ENCODE measurements around the gene GYS1. TPM values are rescaled to one million over a fixed set of nuclear protein-coding genes. Genes with fewer than 3 reads are reported as not detected.
A peak's percentile ranks its signal among the peaks of the same experiment; 100 is the strongest.
"Not testable (repeated sequence)": the region's sequence is repeated elsewhere in the genome, so short reads cannot be mapped to it uniquely, and the experiment has no call there.

GYS1 gene
- total RNA-seq, 4 donors from 2014 or later, result 33.3 to 39.3 (median 37.3) TPM

DNA sequence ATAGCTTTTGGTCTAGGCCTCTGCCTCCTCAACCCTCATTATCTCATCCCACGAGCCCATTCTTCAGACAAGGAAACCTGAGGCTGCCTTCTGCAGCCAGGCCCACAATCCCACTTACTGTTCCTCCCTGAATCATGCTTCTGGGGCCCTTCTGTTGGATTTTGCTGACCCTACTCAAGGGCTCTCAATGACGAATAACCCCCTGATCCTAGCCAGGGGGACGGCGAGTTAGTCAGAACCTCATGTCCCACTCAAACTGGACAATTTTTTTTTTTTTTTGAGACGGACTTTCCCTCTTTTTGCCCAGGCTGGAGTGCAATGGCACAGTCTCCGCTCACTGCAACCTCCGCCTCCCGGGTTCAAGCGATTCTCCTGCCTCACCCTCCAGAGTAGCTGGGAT is 29.0 kb upstream of the GYS1 start:
- intact Hi-C loops (cut with DNase I), result no loop called here
- TF ChIP-seq, protein P1, sequence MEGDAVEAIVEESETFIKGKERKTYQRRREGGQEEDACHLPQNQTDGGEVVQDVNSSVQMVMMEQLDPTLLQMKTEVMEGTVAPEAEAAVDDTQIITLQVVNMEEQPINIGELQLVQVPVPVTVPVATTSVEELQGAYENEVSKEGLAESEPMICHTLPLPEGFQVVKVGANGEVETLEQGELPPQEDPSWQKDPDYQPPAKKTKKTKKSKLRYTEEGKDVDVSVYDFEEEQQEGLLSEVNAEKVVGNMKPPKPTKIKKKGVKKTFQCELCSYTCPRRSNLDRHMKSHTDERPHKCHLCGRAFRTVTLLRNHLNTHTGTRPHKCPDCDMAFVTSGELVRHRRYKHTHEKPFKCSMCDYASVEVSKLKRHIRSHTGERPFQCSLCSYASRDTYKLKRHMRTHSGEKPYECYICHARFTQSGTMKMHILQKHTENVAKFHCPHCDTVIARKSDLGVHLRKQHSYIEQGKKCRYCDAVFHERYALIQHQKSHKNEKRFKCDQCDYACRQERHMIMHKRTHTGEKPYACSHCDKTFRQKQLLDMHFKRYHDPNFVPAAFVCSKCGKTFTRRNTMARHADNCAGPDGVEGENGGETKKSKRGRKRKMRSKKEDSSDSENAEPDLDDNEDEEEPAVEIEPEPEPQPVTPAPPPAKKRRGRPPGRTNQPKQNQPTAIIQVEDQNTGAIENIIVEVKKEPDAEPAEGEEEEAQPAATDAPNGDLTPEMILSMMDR (IDR thresholded peaks at IDR 0.05), result no peak
- no peak for TF ChIP-seq POLR2A (IDR thresholded peaks at IDR 0.05; ENCODE audit: low read depth)
- no peak for TF ChIP-seq POLR2AphosphoS5 (IDR thresholded peaks at IDR 0.05)
- TF ChIP-seq EP300 (IDR thresholded peaks at IDR 0.05), result no peak
- DNase-seq (ENCODE audit: extremely low spot score), result no peak
- Histone ChIP-seq H3K4me1 (peaks cover 19 to 28% (median 26%) of the 10 kb centered on the region in 4 donors), H3K9me3 (no peaks in the 10 kb centered on the region), H3K36me3 (no peaks in the 10 kb centered on the region), H3K4me3 (no peak overlapping the region), H3K27me3 (peaks cover 0 to 37% (median 14%) of the 10 kb centered on the region in 4 donors), H3K27ac (replicated peaks in 1 of 4) (no peak overlapping the region)
- WGBS, result 93% methylated on average over 9 of the region's 9 CpGs

DNA sequence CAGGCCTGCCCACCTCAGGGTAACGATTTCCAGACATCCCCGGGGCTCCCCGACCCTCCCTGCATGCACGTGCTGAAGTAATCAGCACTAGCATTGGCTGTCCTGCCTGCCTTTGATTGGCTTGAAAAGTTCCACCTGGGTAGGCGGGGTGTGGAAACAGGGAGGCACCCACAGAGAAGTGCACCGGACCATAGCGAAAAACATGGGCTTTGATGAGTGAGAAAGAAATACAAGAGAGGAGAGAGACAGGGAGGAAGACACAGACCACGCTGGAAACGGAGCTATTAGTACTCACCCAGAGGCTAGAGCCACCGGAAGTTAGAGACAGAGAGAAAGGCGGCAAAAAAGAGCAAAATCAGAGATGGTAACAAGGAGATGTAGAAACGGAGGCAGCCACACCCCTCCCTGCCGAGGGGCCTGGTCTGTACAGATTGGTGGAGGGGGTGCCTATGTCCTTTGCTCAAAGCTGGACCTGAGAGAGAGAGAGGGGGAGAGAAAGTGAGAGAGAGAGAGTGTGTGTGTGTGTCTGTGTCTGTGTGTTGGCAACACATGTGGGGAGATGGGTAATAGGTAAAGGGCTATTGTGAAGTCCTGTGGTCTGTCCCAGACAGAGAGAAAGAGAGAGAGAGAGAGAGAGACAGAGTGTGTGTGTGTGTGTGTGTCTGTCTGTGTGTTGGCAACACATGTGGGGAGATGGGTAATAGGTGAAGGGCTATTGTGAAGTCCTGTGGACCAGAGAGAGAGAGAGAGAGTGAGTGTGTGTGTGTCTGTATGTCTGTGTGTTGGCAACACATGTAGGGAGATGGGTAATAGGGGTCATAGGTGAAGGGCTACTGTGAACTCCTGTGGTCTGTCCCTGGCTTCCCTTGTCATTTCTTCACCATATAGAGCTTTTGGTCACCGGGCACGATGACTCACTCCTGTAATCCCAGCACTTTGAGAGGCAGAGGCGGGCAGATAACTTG is 28.1 kb upstream of the GYS1 start:
- DNase-seq (ENCODE audit: extremely low spot score), result no peak
- Histone ChIP-seq H3K27ac (replicated peaks in 1 of 4) (no peak overlapping the region), H3K4me1 (peaks cover 19 to 30% (median 26%) of the 10 kb centered on the region in 4 donors), H3K9me3 (no peaks in the 10 kb centered on the region), H3K27me3 (peaks cover 0 to 41% (median 14%) of the 10 kb centered on the region in 4 donors), H3K36me3 (peaks cover 0 to 4% (median 2%) of the 10 kb centered on the region in 4 donors), H3K4me3 (no peak overlapping the region)
- TF ChIP-seq EP300 (IDR thresholded peaks at IDR 0.05) (no peak), POLR2AphosphoS5 (IDR thresholded peaks at IDR 0.05) (no peak), POLR2A (IDR thresholded peaks at IDR 0.05; ENCODE audit: low read depth) (no peak)
- TF ChIP-seq, protein P1 (IDR thresholded peaks at IDR 0.05), result no peak
- intact Hi-C loops (cut with DNase I), result no loop called here
- WGBS, result 46% methylated on average over 16 of the region's 16 CpGs

DNA sequence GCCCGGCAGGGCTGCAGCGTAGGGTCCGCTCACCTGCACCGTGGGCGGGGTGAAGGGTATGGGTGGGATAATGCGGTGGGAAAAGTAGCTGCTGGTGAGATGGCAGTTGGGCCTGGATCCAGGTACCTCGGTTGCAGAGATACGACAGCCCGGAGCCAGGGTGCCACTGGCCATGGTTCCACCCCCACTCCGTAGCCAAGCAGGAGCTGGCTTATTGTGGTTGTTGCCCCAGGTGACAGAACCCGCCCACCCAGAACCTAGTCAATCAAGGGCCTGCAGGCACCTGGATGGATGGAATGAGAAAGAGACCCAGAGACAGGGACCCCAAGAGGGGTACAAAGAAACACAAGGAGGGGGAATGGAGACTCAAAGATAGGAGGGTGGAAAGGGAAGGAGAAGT is 27.2 kb upstream of the GYS1 start:
- Histone ChIP-seq H3K9me3 (no peaks in the 10 kb centered on the region), H3K36me3 (peaks cover 0 to 13% (median 10%) of the 10 kb centered on the region in 4 donors), H3K27ac (replicated peaks in 1 of 4) (no peak overlapping the region), H3K27me3 (peaks cover 0 to 41% (median 14%) of the 10 kb centered on the region in 4 donors), H3K4me3 (no peak overlapping the region), H3K4me1 (peaks cover 19 to 30% (median 26%) of the 10 kb centered on the region in 4 donors)
- 82% methylated on average over 11 of the region's 11 CpGs for WGBS
- DNase-seq (ENCODE audit: extremely low spot score), result no peak
- intact Hi-C loops (cut with DNase I), result no loop called here
- TF ChIP-seq POLR2AphosphoS5 (IDR thresholded peaks at IDR 0.05) (no peak), EP300 (IDR thresholded peaks at IDR 0.05) (no peak)

DNA sequence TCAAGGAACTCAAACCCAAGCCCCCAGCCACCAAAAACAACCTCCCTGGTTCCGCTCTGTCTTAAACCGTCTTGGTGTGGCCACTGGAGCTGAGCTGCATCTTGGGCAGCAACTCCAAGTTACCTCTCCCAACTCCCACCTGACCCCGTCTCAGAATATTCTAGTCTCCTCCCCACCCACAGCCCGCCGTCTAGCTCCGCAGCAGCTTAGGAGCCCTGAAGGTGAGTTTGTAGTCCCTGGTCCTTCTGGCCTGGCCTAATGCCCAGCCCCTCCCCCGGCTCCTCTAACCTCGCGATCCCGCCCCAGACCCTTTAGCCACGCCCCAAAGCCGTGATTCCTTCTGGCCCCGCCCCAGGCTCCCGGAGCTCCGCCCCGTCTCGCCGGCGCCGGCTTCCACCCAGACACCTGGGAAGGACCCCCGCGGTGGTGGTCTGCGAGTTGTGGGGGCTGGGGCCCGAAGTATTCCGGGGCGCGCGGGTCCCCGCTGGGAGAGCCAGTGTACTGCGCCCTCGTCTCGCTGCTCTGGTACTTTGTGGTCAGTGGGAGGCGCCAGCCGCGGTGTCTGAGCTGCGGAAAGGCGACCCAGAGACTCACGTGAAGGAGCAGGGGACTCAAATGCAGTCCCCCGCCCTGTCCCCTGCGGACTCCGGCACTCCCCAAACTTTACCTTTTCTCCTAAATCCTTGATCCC is 26.3 kb upstream of the GYS1 start:
- intact Hi-C loops (cut with DNase I), result no loop called here
- H3K9me3 ChIP-seq, result no peaks in the 10 kb centered on the region
- WGBS, result 11% methylated on average over 27 of the region's 41 CpGs
- H3K4me1 ChIP-seq, result peaks cover 19 to 30% (median 26%) of the 10 kb centered on the region in 4 donors
- no peak for TF ChIP-seq EP300 (IDR thresholded peaks at IDR 0.05)
- no peak for TF ChIP-seq POLR2AphosphoS5 (IDR thresholded peaks at IDR 0.05)
- TF ChIP-seq, protein P1 (IDR thresholded peaks at IDR 0.05), result no peak
- TF ChIP-seq POLR2A (IDR thresholded peaks at IDR 0.05; ENCODE audit: low read depth), result no peak
- H3K27ac ChIP-seq (replicated peaks in 1 of 4), result no peak overlapping the region
- H3K27me3 ChIP-seq, result peaks cover 0 to 41% (median 14%) of the 10 kb centered on the region in 4 donors
- H3K36me3 ChIP-seq, result peaks cover 0 to 22% (median 20%) of the 10 kb centered on the region in 4 donors
- H3K4me3 ChIP-seq, result peak overlapping the region; percentile 53 to 64 (median 55)
- no peak for DNase-seq (ENCODE audit: extremely low spot score)

DNA sequence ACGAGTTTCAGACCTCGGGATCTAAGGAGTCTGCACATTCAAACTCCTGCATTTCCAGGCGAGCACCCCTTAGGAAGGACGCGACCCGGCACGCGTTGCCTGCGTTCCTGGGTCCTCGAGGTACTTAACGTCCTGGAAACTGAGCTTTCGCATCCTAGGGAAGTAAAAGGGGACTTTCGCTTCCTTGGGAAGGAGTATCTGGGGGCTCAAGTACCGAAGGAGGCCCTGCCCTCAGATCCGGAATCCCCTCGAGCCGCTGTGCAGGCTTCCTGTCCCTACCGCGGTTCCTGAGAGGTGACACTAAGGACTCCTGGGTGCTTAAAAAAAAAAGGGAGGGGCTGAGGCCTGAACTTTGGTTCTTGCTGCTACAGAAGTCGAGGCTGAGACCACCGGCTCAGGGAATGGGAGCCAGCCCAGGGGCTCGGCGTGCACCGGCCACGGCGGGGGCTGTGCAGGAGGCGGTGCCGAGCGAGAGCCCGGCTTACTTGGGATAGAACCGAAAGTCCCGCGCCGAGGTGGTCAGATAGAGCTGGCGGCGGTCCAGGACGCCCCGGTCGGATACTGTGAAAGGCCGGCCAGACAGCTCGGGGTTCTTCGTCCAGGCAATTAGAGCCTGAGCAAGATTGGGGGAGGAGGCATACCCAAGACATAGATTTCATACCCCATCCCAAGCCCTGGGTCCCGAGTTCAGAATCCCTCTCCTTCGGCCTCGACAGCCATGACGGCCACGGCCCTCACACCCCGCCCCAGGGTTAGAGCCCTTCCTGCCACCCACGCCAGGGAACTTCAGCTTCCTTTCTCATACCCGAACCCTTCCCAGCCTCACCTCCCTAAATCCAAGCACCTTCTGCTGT is 25.5 kb upstream of the GYS1 start:
- Histone ChIP-seq H3K4me1 (peaks cover 19 to 30% (median 26%) of the 10 kb centered on the region in 4 donors), H3K27me3 (peaks cover 0 to 41% (median 14%) of the 10 kb centered on the region in 4 donors), H3K36me3 (peaks cover 0 to 30% (median 28%) of the 10 kb centered on the region in 4 donors), H3K4me3 (peak overlapping the region; percentile 53 to 64 (median 55))
- intact Hi-C loops (cut with DNase I); DNase-seq (ENCODE audit: extremely low spot score); H3K27ac ChIP-seq (replicated peaks in 1 of 4); H3K9me3 ChIP-seq: not testable (repeated sequence)
- WGBS, result 2% methylated on average over 16 of the region's 50 CpGs
